Activated T-cell treated with anti-CD3 and anti-CD28 coated beads for 24 hours (primary cell): Measurements from ENCODE around the gene SH3GL2.
"Not testable (repeated sequence)": the region's sequence is repeated elsewhere in the genome, so short reads cannot be mapped to it uniquely, and the experiment has no call there.

Experiments used
- DNase-seq: peaks from one replicate; pipeline ENCODE4 v3.0.0-alpha.2; 2020; ENCODE audit warnings: low read depth

SH3GL2 gene

DNA sequence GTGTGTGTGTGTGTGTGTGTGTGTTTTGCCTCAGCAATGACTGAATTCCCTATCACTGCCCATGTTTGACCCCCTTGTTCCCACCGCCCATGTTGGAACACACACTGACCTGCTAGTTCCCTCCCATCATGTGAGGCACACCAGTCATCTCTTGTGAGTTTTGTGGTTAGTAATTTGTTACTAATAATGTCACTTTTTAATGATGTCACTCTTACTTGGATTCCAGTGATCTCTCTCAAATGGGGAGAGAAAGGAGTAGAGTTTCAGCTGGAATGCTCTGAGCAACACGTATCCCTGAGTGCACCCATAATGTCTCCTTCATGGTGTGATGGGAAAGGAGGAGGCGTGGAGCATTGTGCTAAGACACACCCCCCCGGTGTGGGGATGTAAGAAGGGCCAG is 172.6 kb downstream of the SH3GL2 start:
- DNase-seq: no peak

DNA sequence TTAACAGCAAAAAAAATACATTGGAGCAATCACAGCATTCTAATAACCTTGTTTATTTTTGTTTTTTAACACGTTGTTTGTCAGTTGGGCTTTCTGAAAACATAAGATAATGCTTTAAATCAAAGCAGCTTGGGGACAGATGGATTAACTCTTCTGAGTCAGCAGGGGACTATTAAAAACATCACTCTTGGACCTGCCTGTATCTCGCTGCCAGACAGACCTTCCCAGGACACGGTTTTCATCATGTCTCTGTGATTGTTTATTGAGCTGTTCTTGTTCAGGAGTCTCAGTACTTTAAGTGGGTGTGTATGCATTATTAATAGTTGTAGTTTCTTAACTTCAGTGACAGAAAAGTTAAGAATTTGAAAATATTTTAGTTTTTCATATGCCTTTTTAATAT is 173.2 kb downstream of the SH3GL2 start:
- DNase-seq: no peak

DNA sequence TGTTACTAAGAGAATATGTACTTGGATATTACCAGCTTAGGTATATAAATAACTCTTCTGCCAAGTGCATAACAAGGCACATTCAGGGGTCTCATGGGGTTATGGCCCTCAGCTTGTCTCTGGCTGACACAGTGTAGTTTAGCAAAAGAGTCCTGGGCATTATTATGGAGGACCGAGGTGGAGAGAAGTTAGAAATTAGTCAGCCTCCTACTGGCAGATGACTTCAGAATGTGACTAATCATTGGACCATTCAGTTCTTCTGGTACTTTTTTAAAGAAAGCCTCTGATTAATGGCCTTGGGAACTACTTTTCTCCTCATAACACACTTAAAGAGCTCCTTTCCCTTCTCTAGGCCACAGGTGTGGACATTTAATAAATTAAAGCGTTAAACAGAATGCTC is 178.9 kb downstream of the SH3GL2 start:
- no peak for DNase-seq

DNA sequence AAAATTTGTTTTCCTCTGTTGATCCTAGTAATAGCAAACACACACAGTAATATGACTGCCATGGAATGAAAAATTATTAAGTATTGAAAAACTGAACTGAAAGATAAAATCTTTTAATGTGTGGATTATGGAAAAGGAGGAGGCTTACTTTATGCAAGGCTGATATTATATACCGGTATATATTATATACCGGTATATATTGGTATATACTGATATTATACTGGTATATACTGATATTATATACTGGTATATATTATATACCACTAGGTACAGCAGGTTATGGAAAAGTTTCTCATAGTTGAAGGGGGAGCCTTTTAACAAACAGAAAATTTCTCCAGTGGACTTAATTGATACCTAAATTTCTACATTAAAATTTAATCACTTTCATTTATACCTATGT is 181.4 kb downstream of the SH3GL2 start:
- no peak for DNase-seq

DNA sequence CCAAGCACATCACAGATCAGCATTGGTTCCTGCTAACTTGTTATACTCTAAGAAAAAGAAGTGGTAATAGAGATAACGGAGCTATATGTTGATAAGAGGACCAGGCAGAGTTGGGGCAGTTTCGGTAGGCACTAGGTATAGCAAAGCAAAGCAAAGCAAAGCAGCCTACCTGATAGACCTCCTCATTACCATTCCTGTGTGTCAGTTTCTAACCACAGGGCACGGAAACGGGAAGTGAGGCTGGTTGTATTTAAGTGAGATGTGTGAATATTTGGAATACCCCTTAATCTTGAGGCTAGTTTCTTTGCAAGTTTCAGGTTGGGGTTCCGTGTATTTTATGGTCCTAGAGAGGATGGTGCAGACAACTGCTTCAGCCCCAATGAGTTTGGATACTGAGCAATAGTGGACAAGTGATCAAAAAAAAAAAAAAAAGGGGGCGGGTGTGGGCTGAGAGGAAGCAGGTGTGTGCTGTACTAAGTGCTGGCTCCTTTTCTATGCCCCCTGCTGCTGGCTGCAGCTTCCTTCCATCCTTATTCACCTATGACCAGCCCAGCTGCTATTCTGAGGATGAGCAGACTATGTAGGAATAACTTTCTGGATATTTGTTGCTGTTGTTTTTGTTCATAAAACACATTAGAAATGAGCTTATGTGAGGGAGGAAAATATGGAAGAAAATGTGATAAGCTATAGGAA is 183.3 kb downstream of the SH3GL2 start:
- DNase-seq: no peak

DNA sequence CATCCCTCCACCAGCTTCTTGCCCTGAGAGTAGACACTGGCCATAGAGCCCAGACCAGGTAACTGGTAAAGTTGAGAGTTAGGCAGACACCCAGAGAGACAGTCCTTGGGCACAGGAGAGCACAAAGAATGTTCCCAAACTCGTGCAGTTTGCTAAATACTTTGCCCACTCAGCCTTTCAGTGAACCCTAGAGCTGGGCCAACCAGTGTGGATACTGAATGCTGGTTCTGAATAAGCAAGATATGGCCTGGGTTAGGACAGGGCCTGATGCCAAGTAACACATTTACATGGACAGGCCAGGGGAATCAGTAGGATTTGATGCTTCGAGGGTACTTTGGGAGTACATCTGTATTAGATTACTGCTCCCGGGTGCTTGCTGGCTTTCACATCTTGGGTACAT is 185.4 kb downstream of the SH3GL2 start:
- no peak for DNase-seq

DNA sequence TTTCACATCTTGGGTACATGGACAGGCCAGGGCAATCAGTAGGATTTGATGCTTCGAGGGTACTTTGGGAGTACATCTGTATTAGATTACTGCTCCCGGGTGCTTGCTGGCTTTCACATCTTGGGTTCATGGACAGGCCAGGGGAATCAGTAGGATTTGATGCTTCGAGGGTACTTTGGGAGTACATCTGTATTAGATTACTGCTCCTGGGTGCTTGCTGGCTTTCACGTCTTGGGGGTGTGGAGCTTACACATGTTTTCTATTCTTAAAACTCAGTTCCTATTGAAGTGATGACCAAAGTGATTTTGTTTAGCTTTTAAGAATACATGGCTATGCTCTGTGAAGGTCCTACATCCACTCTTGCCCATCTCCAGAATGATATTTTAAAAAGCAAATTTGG is 186.3 kb downstream of the SH3GL2 start:
- DNase-seq: not testable (repeated sequence)

DNA sequence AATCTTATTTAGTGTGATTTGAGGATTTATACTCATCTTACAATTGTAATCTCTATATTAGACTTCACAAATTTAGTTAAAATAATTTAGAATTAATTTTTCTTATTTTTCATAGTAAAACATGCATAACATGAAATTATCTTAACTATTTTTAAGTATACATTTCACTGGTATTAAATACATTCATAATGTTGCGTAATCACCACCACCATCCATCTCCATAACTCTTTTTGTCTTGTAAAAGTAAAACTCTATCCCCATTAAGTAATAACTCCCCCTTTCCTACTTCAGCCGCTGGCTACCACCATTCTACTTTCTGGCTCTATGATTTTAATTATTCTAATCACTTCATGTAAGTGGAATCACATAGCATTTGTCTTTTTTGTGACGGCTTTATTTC is 193.4 kb downstream of the SH3GL2 start:
- no peak for DNase-seq

DNA sequence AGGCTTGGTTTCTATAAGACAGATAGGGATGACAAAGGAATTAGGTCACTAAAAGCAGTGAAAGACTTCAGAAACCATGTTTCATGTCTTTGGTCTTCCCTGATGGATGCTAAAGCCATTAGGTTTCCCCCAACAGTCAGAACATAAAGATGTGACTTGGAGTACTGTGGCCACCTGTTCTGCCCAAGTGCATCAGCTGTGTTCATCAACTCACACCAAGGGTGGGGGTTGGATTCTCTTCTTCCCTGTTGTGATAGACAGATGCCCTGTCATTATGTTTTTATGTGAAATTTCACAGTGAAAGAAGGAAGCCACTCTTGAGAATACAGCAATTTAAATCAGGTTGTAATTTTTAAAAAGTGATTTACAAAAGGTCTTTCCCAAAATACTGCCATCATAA is 196.8 kb downstream of the SH3GL2 start:
- no peak for DNase-seq

DNA sequence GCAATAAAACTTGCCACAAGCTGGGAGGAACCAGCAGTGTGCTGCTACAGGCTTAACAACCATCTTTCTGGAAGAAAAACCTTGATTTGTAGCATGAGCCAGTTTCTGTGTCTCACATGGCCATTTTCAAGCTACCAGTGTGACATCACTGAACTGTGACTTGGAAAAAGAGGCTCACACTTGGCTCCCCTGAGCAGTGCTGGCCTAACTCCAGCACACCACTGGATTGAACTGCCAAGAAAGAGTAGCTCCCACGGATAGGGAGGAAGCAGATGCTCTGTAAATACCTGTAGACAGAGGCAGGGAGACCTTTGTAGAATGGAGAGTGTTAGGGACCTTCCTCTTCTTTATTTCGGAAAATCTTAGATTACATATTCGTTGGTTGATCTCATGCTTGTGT is 197.9 kb downstream of the SH3GL2 start:
- DNase-seq: no peak

DNA sequence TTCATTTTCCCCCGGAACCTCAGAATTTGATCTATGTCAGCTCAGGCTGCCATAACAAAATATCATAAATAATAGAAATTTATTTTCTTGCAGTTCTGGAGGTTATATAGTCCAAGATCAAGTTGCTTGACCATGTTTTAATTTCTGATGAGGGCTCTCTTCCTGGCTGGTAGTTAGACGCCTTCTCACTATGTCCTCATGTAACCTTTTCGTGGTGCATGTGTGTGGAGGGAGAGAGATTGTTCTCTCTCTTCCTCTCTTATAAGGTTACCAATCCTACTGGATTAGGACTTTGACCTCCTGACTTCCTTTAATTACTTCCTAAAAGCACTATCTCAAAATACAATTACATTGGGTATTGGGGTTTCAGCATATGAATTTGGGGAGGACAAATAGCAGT is 198.6 kb downstream of the SH3GL2 start:
- DNase-seq: no peak

DNA sequence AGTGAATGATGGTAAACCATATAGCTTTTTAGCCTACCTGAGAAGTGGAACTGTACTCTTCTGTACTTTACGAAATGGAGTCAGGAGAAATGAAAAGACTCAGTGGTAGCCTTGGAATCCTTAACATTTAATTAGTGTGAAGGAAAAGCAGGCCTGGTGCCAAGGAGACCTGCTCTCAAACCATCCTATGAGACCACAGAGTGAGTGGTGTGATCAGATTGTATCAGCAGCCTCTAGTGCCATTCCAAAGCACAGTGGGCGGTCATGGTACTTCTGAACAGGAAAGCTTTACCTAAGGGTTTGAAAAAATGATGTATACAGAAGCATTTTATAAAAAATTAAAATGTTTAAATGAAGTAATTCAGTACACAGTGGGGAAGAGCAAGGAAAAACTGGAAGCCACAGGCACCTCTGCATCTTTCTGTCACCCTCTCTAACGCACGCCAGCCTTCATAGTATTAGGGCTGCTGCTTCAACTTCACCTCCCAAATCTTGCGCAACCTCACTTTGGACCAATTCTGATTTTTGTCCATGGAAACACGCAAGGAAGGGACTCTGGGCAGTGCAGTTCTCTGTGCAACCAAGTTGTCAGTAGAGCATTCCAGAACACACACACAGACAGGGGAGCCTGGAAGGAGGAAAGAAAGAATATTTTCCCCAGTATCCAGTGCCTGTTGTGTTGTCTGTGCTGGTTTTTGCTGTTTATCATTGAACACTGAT is 203.7 kb downstream of the SH3GL2 start:
- no peak for DNase-seq

DNA sequence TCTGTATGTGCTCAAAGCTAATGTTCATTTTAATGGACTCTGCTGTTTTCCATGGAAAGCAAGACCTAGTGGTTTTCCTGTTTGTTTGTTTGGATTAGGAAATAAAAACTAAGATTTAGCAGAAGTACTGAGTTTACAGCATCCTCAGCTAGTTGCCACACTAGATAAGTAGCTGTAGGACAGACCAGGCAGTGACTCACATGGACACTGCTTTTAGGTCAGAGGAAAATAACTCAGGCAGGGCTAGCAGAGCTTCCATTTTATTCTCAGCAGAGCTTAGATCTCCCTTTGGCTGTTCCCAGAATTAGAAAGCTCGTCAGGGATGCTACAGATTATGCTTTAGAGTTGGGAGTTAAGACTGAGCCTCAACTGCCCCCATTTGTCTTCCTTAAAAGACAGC is 204.4 kb downstream of the SH3GL2 start:
- no peak for DNase-seq

DNA sequence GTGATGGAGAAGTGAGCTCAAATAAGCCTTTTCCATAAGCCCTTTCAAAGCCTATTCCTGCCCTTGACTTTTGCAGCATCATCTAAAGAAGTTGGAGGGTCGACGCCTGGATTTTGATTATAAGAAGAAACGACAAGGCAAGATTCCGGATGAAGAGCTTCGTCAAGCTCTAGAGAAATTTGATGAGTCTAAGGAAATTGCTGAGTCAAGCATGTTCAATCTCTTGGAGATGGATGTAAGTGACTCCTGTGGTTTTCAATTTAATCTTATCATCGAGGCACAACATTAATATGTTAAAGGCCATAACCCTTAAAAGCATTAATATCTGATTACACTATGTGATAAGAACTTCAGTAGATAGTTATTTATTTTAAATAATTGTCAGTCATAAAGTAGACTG is 210.4 kb downstream of the SH3GL2 start:
- no peak for DNase-seq

DNA sequence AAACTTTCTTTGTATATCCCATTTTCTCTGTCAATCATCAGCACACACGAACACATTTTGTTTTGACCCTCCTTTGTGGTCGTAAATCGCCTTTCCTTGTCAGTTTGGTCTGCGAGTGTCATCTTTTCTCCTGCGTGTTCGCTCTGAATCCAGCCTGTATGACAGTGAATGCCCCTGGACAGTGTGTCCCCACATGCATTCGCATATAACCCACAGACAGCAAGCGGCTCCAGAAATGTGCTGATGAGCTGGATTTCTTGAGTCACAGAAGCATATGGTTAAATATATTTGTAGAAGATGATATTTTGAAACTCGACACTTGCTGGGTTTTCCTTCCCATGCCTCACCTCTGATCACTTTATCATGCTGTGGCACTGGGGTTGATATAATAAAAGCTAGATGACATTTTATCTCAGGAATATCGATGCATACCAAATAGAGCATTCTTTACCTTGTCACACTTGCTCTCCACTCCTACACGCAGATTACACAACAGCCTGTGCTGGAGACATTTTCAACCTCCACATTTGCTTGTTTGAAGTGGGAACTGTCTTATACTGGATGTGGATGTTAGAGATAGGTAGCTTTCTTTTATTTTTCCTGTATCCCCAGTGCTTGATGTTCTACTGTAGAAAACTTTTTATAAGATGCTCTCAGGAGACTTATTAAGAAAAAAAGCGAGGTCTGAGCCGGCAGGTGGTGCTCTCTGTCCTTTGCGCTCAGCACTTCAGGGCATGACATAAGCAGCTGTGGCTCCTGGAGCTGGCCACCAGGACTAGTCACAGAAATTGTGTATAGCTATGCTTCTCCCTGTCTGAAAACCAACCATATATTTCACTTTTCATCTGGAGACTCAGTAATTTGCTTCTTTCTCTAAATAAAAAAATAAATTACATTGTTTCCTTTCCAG is 215.1 kb downstream of the SH3GL2 start:
- no peak for DNase-seq

DNA sequence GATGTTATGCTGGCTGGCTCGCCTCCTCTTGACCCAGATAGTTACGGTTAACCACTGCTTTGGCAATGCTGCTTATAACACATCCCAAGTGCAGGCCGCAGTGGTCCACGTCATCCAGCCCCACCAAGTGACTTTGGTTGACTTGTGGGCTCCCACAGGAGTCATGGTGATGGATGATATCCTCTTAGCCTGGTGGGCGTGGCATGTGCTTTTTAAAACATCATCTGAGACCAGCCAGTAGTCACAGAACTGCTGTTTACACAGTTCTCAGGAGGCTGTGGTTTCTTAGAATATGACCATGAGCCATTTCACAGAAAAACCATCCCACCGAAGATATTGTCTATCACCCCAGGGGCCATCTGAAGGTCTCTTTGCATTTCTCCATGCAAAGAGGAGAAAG is 216.9 kb downstream of the SH3GL2 start:
- no peak for DNase-seq

DNA sequence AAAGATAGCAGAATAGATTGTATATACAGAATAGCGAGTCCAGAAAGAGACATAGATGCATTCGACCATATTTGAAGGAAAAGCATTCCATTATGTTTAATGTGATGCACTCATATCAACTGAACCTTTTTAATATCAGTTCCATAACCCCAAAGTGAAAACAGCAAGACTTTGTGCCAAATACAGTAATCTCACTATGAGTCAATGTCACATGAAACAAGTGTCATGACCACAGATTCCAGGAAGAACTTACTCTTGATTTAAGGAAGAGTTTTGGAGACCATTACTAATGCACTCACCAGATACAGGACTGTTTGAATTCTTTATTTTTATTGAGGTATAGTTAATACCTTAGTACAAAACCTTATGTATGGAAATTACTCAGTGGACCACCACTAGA is 220.5 kb downstream of the SH3GL2 start:
- no peak for DNase-seq

DNA sequence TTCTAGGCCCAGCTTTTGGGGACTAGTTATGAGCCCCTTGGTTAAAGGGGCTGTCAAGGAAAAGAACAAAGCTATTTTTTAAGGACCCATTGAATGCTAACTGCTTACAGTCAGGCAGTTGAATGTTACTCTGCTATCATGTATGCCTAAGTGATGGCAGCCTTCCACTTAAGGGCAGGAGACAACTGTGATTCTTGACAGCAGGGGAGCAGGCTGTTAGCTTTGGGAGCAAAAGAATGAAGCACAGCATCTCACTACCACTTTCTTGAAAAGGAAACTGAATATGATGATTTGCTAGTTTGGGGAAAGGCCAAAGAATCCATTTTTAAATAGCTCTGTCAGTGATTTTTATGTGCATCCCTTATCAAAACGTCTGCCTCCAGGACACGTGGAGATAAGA is 221.6 kb downstream of the SH3GL2 start:
- DNase-seq: no peak

DNA sequence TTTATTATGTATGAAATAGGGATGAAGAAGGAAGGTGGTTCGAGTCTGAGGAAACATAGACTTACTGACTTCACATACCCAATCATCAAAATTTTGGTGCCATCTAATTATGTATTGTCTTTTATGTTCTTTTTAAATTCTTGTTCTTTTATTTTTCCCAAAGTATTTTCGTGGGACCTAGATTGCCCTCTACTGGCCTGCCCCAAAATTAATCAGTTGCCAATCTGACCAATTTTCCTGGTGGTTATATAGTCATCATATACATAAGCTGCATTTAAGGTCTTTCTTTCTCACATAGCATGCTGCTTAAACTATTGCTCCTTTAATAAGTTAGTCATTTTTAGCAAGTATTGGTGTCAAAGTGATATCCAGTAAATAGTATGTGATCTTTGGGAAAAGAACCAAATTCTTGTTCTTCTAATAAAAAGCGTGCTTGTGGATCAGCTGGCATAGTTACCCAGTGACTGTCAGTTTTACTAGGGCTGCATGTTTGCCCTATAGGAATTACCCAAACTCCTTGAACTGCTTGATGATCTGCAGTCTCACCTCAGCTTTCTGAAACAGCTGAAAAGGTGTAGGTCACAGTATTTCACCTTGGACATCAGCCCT is 223.5 kb downstream of the SH3GL2 start:
- DNase-seq: no peak

DNA sequence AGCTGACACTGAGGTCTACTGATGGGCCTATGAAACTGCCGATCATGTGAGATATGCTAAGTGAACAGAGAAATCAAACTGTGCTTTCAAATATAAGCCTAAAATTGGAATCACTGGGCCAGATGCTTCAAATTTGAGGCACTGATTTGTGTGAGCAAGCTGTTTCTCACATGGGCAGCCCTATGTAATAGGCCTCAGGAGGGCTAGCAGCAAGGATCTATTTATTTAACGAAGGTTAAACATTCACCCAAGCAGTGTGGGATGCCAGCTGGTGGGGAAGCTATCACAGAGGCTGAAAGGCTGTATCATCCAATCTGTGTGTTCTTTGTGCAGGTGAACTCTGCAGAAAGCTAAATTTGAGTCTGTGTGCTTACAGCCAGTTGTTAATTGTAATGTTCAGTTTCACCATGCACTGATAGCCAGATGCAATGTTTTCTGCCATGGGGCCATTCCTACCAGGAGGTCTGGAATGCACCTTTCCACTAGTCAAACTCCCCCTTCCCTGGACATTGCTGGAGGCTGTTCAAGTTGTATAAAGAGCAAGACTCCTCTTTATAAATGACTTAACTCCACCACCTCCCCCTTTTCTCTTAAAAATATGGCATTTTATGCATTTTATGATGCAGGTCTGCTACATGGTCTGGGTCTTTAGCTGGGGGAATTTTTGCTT is 228.9 kb downstream of the SH3GL2 start:
- DNase-seq: no peak

DNA sequence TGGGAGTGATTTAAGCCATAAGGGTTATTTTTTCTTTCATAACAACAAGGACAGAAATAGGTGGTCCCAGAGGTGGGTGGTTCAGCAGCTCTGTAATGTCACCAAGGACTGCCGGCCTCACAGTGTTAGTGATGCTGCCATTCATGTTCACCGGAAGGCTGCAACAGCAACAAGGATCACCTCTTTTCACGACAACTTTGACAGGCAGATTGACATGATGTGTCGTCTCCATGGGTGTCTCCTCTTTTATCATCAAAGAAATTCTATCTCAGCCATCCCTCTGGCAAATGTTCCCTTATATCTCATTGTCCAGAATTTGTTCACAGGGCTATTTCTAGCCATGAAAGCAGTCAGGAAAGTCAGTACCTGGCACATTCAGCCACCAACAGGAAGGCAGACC is 231.5 kb downstream of the SH3GL2 start:
- DNase-seq: no peak
